Epidermal melanocyte (primary cell): ENCODE measurements around the gene ARL15.
A peak's percentile ranks its signal among the peaks of the same experiment; 100 is the strongest.
"Not testable (repeated sequence)": the region's sequence is repeated elsewhere in the genome, so short reads cannot be mapped to it uniquely, and the experiment has no call there.

ENCODE experiments used
- DNase-seq: peaks from one replicate; pipeline ENCODE4 v3.0.0; 2011; ENCODE audit warnings: low spot score; ENCODE audit not compliant: insufficient read length

ARL15 gene

GRCh38 chr5:54094706-54095105, 215.7 kb downstream of the ARL15 start:
- no peak for DNase-seq

- DNase-seq, result no peak
Observed at GRCh38 chr5:54093861-54094260, 216.5 kb downstream of the ARL15 start.

GRCh38 chr5:54093081-54093492, 217.3 kb downstream of the ARL15 start:
- no peak for DNase-seq

GRCh38 chr5:54091307-54092130, 218.9 kb downstream of the ARL15 start:
- DNase-seq, result no peak

GRCh38 chr5:54090495-54091120, 219.8 kb downstream of the ARL15 start:
- peak; percentile 48 for DNase-seq

- no peak for DNase-seq
Observed at GRCh38 chr5:54088081-54088480, 222.3 kb downstream of the ARL15 start.

GRCh38 chr5:54087436-54087835, 222.9 kb downstream of the ARL15 start:
- no peak for DNase-seq

- DNase-seq, result no peak
Observed at GRCh38 chr5:54086191-54086590, 224.2 kb downstream of the ARL15 start.

GRCh38 chr5:54084696-54085095, 225.7 kb downstream of the ARL15 start:
- no peak for DNase-seq

GRCh38 chr5:54083851-54084250, 226.5 kb downstream of the ARL15 start:
- DNase-seq, result no peak

- DNase-seq, result no peak
Observed at GRCh38 chr5:54083245-54083644, 227.1 kb downstream of the ARL15 start.

GRCh38 chr5:54081415-54081814, 229.0 kb downstream of the ARL15 start:
- DNase-seq, result no peak

GRCh38 chr5:54080831-54081230, 229.5 kb downstream of the ARL15 start:
- DNase-seq, result no peak

GRCh38 chr5:54073735-54074134, 236.6 kb downstream of the ARL15 start:
- no peak for DNase-seq

- DNase-seq, result no peak
Observed at GRCh38 chr5:54073131-54073530, 237.2 kb downstream of the ARL15 start.

GRCh38 chr5:54066433-54066832, 243.9 kb downstream of the ARL15 start:
- no peak for DNase-seq

GRCh38 chr5:54063817-54064216, 246.6 kb downstream of the ARL15 start:
- DNase-seq, result peak; percentile 38

- no peak for DNase-seq
Observed at GRCh38 chr5:54062958-54063357, 247.4 kb downstream of the ARL15 start.

GRCh38 chr5:54060919-54061318, 249.5 kb downstream of the ARL15 start:
- DNase-seq, result not testable (repeated sequence)

- peak; percentile 46 for DNase-seq
Observed at GRCh38 chr5:54049963-54050362, 260.4 kb downstream of the ARL15 start.

- no peak for DNase-seq
Observed at GRCh38 chr5:54049144-54049543, 261.2 kb downstream of the ARL15 start.

GRCh38 chr5:54045077-54045792, 265.1 kb downstream of the ARL15 start:
- no peak for DNase-seq
